Colon (tissue), 2 donors: Measurements from ENCODE around the gene SMYD5.
"Not testable (repeated sequence)": the region's sequence is repeated elsewhere in the genome, so short reads cannot be mapped to it uniquely, and the experiment has no call there.

Source experiments
- FAIRE-seq: peaks from 2 replicates; lab custom pipeline; 2012; peaks lifted over from hg19 to GRCh38; lab: Jason Lieb, UNC
- donor health status: control.
- donor health status: control.

The SMYD5 gene

GRCh38 chr2:73214120-73215035 is at the start of gene SMYD5:
SMYD5 (plus strand) TSS chr2:73214245; CDS start chr2:73214267, 22 bp downstream.
- FAIRE-seq: no peak

GRCh38 chr2:73165978-73166377 is 48.1 kb upstream of the SMYD5 start:
- FAIRE-seq: not testable (repeated sequence)

DNA sequence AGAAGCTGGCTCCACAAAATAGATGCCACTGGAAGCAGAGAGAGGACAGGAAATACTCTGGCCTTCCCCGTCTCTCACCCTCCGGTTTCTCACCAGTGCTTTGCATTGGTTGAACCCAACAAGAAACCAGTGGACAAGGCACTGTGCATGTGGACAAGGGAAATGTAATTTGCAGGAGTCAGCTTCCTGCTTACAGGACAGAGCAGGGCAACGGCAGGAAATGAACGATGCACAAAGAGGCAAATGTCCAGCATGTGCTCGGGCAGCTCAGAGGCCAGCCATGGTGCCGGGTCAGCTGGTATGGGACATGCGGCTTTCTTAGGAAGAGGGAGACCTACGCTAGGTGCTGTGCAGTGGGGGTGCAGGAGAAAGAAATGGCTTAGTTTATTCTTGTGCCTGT is 47.2 kb upstream of the SMYD5 start:
- not testable (repeated sequence) for FAIRE-seq

DNA sequence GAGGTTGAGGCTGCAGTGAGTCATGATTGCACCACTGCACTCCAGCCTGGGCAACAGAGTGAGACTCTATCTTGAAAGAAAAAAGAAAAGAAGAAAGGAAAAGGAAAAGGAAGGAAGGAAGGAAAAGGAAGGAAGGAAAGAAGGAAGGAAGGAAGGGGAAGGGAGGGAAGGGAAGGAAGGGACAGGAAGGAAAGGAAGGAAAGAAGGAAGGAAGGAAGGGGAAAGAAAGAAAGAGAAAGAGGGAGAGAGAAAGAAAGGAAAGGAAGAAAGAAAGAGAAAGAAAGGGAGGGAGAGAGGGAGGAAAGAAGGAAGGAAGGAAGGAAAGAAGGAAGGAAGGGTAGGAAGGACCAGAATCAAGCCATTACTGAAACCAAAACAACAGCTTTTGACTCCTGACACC is 45.7 kb upstream of the SMYD5 start:
- FAIRE-seq: not testable (repeated sequence)

DNA sequence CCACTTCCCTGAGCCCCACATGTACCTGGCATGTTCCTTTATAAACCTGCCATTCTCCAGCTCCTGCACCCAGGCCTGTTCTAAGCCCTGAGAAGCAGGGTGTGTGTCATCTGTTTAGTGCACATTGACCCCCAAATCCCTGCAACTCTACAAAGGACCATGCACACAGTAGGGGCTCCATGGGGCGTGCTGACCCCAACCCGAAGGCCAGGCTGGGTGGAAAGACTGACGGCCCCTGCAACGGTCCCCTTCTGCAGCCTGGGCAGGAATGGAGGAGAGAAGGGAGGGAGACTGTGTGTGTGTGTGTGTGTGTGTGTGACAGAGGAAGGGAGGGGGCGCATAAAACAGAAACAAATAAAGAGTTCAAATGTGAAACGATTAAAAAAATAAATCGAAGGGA is 43.7 kb upstream of the SMYD5 start:
- FAIRE-seq: not testable (repeated sequence)

- FAIRE-seq: no peak
Measured at GRCh38 chr2:73172963-73173362, 41.1 kb upstream of the SMYD5 start.

DNA sequence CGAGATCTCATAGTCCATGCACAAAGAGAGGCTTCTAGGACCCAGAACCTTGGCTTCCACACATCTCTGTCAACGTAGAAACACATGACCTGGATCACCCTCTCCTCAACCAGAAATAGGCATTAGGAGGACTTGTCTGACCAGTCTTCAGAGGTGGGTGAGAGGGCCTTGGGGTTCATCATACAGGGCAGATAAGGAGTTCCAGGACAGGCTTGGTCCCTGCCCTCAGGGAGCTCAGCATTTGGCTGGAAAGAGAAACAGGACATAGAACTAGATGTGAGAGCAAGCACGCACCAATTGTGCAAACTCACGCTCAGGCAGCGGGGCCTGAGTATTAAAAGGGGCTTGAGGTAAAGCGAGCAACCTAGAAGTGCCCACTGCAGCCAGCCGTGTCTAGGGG is 40.3 kb upstream of the SMYD5 start:
- FAIRE-seq: no peak

DNA sequence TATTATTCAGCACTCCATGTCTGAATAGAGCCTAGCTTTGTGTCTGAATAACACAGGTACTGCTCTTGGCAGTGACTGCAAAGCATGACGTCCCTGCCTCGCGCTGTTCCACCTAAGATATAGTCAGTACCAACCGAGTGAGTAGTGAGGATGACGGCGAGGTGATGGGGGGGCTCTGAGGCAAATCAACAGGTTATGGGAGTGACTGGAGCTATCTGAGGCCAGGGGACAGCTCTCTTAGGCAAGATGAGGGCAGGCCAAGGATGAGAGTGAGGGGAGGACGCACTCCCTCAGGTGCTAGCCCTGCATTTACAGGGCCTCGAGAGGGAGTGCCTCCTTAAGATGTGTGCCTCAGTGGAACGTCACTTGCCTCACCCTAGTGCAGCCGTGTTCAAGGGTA is 39.8 kb upstream of the SMYD5 start:
- FAIRE-seq: no peak

GRCh38 chr2:73174941-73175662 is 38.9 kb upstream of the SMYD5 start:
- no peak for FAIRE-seq

- no peak for FAIRE-seq
Measured at GRCh38 chr2:73175663-73176204, 38.3 kb upstream of the SMYD5 start.

DNA sequence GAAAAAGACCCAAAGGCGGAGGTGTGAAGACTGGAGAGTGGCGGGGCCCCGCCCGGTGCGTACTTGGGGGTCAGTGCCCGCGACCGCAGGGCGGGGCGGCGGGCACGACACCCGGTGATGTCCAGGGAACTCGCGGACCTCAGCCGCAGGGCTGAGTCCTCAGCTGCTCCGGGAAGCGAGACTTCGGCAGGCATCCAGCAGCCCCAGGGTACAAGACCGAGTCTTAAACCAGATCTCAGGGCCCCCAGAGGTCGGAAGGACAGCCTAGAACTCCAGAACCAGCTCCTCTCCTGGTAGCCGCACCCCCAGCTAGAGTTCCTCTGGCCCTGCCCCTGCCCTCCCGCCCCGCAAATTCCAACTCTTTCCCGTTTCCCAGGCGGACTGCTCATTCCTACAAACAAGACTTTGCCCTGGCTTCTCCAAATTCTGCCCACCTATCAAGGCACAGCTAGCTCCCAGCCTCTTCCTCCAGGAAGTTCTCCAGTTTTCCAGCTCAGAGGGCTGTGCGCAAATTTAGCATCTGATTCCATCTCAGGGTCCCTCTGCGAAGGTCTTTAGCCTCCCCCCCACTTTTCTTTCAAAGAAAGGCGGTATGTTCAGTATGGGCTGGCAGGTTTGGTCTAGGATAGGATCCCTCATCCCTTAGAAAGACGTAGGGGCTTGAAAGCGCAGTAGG is 37.7 kb upstream of the SMYD5 start:
- no peak for FAIRE-seq

DNA sequence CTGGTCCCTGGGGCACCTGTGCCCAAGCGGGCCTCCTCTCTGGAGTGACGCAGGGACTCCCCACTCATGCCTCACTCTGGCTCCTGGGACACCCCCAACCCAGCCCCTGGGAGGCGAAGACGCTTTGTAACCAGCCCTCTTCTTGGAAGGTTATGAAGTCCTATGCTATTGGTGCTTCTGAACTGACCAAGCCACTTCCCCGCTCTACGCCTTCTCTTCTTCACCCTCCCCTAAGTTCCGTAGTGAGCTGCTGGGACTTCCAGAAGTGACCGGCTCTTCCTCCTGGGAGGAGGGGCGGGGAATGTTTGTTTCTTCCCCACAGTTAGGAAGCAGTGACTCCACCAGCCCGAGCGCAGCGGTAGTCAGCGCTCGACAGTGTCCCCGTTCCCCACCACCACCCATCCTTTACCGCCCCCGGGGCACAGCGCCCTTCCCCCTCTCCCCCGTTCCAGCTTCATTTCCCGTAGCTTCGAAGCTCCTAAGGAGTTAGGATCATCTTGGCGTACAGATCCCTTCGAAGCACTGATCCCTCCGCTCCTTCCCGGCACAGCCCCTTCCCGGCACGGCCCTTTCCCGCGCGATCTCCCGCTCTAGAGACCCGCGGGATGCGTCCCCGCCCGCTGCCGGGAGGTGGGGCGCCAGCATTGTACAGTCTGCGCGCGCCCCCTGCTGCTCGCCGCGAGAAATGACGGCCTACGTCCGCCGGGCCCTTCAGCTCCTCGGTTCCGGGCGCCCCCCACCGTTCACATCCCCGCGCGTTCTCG is 37.0 kb upstream of the SMYD5 start:
- FAIRE-seq: no peak

DNA sequence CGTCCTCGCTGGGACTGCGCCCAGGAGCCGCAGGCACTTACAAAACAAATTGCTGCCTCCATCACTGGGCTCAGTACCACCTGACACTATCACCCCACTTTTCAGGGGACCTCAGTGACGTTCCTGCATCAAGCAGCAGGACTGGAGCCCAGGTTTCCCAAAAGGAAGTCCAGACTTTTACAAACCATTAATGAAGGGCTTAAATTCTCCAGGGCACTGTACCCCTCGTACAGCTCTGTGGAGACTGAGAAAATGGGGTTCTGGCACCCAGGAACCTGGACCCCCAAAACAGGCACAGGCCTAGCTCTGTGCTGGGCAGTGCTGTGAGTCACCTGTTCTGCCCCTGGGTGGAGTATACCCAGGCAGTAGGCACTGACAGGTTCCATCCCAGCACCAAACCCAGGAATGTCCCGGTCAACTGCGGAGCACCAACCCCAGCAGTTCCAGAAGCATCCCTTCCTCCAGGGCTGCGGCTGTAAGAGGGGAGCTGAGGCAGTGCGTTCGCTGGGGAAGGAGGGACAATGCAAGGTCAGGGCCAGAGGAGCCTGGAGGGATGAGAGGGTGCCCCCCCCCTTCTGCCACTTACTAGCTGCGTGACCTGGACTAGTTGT is 36.3 kb upstream of the SMYD5 start:
- FAIRE-seq: no peak

DNA sequence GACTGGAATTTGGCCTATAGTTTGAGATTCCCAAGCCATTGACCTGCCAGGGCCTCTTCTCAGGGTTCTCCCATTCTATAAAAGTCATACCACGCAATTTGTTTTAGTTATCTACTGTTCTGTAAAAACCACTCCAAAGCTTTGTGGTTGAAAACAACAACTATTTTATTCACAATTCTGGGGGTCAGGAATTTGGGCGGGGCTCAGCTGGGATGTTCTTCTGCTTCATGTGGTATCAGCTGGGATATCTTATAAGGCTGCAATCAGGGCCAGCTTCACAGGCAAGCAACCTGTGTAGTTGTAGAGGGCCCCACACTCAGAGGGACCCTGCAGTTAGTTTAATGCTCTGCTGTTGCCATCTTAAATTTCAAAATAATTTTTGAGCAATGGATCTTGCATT is 28.1 kb upstream of the SMYD5 start:
- FAIRE-seq: no peak

GRCh38 chr2:73187549-73187948 is 26.5 kb upstream of the SMYD5 start:
- FAIRE-seq: no peak

- FAIRE-seq: no peak
Measured at GRCh38 chr2:73197579-73197978, 16.5 kb upstream of the SMYD5 start.

GRCh38 chr2:73200281-73200680 is 13.8 kb upstream of the SMYD5 start:
- not testable (repeated sequence) for FAIRE-seq

DNA sequence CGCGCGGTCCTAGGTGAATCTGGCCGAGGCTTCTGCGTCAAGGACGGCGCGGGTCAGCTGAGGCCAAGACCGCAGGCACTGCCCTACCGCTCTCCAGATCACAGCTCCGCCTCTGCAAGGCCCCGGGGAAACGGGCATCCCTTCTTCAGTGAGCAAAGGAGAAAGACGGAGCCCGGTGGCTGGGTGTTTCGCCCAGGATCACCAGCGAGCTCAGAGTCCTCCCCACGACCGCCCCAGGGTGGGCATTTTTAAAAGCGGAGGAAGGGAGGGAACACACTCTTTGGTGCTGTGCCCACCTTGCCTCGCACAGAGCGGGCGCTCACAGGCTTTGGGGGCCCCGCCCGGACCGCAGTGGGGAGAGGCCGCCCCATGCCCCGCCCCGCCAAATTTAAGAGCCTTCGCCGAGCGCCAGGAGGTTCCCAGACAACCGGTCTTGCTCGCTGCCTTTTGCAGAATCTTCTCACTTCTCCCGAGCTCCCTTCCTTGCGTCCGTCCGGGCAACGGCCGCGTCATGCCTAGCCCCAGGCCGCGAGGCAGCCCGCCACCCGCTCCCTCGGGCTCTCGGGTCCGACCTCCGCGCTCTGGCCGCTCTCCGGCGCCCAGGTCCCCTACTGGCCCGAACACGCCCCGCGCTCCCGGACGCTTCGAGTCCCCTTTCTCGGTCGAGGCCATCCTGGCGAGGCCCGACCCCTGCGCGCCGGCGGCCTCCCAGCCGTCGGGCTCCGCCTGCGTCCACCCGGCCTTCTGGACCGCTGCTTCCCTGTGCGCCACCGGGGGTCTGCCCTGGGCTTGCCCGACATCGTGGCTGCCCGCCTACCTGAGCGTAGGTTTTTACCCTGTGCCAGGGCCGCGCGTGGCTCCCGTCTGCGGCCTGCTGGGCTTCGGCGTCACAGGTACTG is 11.6 kb upstream of the SMYD5 start, which contains the start of gene NOTO:
Gene NOTO, plus strand, starts transcription at position 419 of the 899 bp plus-strand sequence. Its CDS starts 93 bp downstream, at position 512.
- no peak for FAIRE-seq

GRCh38 chr2:73203055-73203681 is 10.9 kb upstream of the SMYD5 start:
- no peak for FAIRE-seq

GRCh38 chr2:73205611-73206010 is 8.4 kb upstream of the SMYD5 start:
- no peak for FAIRE-seq
